Stimulated activated effector memory CD8-positive, alpha-beta T cell treated with anti-CD3 and anti-CD28 coated beads, Interleukin-12 subunit alpha, Interleukin-12 subunit beta, amount 100 ng/mL, for 72 hours (primary cell): ENCODE measurements around the gene BATF3.
"Not testable (repeated sequence)": the region's sequence is repeated elsewhere in the genome, so short reads cannot be mapped to it uniquely, and the experiment has no call there.

Source experiments
- ATAC-seq: fragments of 150-1000 bp; cut with Tn5 transposase; 2 replicates; pipeline ENCODE4 v1.10.0; 2021
- DNase-seq, 2 donors: peaks; one replicate each; pipeline ENCODE4 v3.0.0; 2021 to 2022; ENCODE audit warnings: low spot score in 2 of 2
- H3K27ac Mint-ChIP-seq: one replicate; pipeline ENCODE4 v1.8.0; 2022; ENCODE audit warnings: mild to moderate bottlenecking, mixed read lengths
- H3K36me3 Mint-ChIP-seq: one replicate; pipeline ENCODE4 v1.8.0; 2022; ENCODE audit warnings: mild to moderate bottlenecking, mixed read lengths
- H3K4me1 Mint-ChIP-seq: one replicate; pipeline ENCODE4 v1.8.0; 2022; ENCODE audit warnings: mixed read lengths
- H3K4me3 Mint-ChIP-seq: one replicate; pipeline ENCODE4 v1.8.0; 2022; ENCODE audit warnings: mild to moderate bottlenecking, mixed read lengths
- H3K9me3 Mint-ChIP-seq: one replicate; pipeline ENCODE4 v1.8.0; 2022; ENCODE audit warnings: mixed read lengths

Gene BATF3

DNA sequence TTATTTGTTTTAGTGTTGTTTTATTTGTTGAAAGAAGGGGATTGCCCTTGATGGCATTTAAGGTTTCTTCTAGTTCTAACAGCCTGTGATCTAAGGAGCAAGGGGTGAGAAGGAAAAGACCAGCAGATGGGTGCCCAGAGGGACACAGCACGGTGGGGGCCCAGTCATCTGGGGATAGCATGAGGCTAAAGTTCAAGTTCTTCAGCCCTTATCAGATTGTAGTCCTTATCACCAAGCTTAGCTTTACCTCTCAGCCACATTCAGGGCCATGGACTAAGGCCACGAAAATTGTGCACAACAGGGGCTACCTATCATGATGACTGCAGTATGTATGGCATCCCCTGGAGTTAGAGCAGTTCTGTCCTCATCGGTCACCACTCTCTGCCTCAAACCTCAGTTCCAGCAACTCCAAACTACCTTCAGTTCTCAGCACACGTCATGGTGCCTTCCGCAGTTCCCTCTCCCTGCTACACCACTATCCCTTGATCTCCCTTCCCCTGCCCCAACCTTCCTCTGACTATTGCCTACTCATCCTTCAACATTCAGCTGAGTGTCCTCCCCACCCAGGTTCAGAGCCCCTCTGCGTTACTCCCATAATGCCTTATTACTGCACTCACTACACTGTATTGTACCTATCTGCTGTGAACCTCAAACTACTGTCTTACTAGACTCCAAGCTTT is 54.6 kb downstream of the BATF3 start:
- no peak overlapping the region for H3K27ac Mint-ChIP-seq
- H3K4me1 Mint-ChIP-seq, result no peaks in the 10 kb centered on the region
- no peaks in the 10 kb centered on the region for H3K36me3 Mint-ChIP-seq
- peaks cover 3% of the 10 kb centered on the region for H3K9me3 Mint-ChIP-seq
- ATAC-seq (no peak), DNase-seq (no peak)
- no peak overlapping the region for H3K4me3 Mint-ChIP-seq

DNA sequence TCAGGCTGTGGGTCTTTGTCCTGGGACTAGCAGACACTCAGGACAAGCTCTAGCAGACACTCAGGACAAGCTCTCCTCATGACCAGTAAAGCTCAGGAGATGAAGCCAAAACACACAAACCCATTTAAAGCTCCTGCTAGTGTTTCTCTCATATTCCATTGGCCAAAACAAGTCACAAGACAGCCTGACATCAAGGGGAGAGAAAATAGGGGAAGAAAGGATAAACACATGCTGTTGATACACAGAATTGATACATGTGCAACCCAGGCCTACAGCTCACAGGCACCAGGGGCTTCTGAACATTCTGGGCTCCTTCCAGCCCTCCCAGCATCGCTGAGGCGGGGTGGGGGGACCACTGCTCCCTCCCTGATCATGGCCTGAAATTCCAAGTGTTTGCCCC is 55.8 kb downstream of the BATF3 start:
- no peak for DNase-seq
- Mint-ChIP-seq H3K27ac (no peak overlapping the region), H3K9me3 (peaks cover 3% of the 10 kb centered on the region), H3K4me1 (no peaks in the 10 kb centered on the region), H3K4me3 (no peak overlapping the region), H3K36me3 (no peaks in the 10 kb centered on the region)
- no peak for ATAC-seq

DNA sequence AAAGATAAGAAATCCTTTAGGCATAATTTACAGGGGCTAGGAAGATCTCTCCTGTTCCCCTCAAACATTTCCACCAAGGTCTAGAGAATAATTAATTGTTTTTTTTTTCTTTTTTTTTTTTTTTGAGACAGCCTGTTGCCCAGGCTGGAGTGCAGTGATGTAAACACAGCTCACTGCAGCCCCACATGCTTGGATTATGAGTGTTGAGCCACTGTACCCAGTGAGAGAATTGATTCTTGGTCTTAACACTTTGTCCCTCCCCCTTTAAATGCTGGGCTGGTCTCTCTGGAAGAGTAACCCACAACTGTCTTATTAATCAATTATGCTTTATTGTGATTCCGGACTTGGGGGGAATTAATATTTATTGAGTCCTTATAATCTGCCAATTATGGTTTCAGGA is 57.7 kb downstream of the BATF3 start:
- H3K4me1 Mint-ChIP-seq, result peaks cover 9% of the 10 kb centered on the region
- ATAC-seq (no peak), DNase-seq (no peak)
- no peak overlapping the region for H3K4me3 Mint-ChIP-seq
- no peaks in the 10 kb centered on the region for H3K36me3 Mint-ChIP-seq
- H3K27ac Mint-ChIP-seq, result no peak overlapping the region
- peaks cover 3% of the 10 kb centered on the region for H3K9me3 Mint-ChIP-seq

DNA sequence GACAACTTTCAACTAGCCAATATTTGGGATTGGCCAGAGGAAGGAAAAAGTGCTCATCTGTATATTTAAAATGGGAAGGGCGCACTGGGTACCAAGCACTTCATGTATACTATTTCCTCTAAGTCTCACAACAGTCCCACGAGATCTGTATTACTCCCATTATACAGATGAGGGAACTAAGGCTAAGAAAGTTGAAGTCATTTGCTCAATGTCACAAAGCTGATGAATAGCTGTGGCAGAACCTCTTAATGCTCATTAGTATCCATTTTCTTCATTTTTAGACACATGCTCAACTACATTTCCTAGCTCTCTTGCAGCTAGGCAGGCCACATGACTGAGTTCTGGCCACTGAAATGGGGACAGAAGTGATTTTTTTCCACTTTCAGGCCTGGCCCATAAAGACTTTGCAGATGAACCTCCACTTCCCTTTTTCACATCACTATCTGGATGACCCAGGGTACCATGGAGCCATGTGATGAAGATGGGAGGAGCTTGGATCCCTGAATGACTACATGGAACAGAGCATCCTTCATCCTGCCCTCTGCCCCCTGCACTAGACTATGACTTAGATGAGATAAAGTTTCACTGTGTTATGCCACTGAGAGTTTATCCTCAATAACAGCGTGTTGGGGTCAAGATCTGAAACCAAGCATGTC is 59.3 kb downstream of the BATF3 start:
- H3K27ac Mint-ChIP-seq, result no peak overlapping the region
- H3K9me3 Mint-ChIP-seq, result peaks cover 3% of the 10 kb centered on the region
- ATAC-seq (no peak), DNase-seq (no peak)
- H3K4me1 Mint-ChIP-seq, result peaks cover 20% of the 10 kb centered on the region
- no peaks in the 10 kb centered on the region for H3K36me3 Mint-ChIP-seq
- H3K4me3 Mint-ChIP-seq, result no peak overlapping the region

DNA sequence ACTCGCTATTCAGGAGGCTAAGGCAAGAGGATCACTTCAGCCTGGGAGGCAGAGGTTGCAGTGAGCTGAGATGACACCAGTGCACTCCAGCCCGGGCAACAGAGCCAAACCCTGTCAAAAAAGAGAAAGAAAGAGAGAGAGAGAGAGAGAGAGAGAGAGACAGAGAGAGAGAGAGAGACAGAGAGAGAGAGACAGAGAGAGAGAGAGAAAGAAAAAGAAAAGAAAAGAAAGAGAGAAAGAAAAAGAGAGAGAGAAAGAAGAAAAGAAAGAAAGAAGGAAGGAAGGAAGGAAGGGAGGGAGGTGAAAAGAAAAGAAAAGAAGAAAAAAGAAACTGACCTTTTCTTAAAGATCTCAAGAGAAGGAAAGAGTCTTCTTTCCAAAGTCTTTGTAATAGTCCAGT is 60.1 kb downstream of the BATF3 start:
- H3K36me3 Mint-ChIP-seq, ATAC-seq, DNase-seq, H3K27ac Mint-ChIP-seq, H3K9me3 Mint-ChIP-seq, H3K4me3 Mint-ChIP-seq: not testable (repeated sequence)
- H3K4me1 Mint-ChIP-seq, result peaks cover 24% of the 10 kb centered on the region

DNA sequence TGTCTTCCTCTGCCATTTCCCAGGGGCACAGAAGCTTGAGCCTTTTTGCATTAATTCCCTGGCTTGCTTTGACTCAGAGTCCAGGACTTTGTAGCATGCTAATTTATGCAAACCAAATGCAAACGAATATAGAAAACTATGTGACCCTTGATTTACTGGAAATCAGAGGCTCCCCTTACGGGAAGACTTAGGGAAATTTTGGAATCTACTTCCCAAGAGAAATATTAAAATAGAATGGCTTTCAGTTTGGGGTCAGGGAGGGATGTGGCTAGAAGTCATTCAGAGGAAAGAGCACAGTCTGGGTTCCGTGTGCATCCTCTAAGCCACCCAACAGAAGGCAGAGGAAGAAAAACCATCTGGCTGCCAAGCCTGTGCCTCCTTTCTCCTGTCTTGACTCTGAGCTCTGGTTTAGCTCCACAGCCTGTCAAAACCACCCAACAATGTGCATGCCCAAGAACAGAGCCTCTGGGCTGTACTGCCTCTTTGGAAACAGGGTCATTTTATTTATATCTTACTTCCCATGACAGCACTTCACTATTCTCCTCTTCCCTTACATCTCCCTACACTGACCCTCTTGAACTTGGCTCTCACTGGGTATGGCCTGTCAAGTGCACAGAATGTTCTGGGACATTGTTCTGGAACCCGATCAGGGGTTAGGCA is 61.0 kb downstream of the BATF3 start:
- no peaks in the 10 kb centered on the region for H3K36me3 Mint-ChIP-seq
- ATAC-seq, result no peak
- DNase-seq, result no peak
- H3K27ac Mint-ChIP-seq, result no peak overlapping the region
- peaks cover 24% of the 10 kb centered on the region for H3K4me1 Mint-ChIP-seq
- no peak overlapping the region for H3K4me3 Mint-ChIP-seq
- peaks cover 3% of the 10 kb centered on the region for H3K9me3 Mint-ChIP-seq

DNA sequence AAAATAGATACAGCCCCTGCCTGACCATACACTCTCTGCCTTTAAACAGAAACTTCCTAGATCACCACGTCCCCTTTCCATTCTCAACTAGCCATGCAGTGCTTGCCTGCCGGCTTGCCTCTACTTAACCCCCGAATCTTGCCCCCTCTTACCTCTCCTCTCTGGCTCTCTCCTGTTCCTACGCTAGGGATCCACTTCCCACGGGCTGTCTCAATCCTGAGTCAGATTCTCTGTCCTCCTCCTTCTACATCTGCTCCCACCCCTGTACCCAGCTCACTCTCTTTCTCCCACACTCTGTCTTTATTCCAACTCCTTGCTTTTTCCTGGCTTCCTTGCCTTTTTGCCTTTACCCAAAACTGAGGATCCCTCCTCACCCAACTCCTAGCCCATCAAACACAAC is 61.7 kb downstream of the BATF3 start:
- ATAC-seq, result no peak

More for the DNA sequence above, 61.7 kb downstream of the BATF3 start:
- Mint-ChIP-seq H3K9me3 (peaks cover 3% of the 10 kb centered on the region), H3K4me3 (no peak overlapping the region), H3K4me1 (peaks cover 24% of the 10 kb centered on the region), H3K27ac (no peak overlapping the region), H3K36me3 (no peaks in the 10 kb centered on the region)
- no peak for DNase-seq
